Measurements from ENCODE around the gene ZNF33A.

DNA sequence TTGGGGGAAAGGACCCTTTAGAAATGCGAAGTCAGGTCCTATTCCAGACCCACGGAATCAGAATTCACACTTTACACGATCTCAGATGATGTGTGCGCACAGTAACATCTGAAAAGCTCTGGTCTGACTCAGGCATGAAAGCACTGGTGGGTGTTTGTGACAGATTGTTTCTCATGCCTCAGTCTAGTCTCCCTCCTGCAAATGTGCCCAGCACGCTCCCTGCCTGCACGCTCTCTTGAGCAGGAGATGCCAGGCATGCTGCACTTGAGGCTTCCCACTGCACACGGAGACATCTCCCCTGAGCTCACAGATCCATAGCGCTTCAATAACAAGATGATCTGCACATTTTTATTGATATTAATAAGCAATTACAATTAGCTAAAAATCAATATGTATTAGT lies 60.0 kb downstream of the ZNF33A start:
- TF ChIP-seq POLR2AphosphoS5 (IDR thresholded peaks at IDR 0.05; ENCODE audit: low read depth) (no peak), GABPA (IDR thresholded peaks at IDR 0.05; ENCODE audit: low read depth) (no peak), SPI1 (IDR thresholded peaks at IDR 0.05; ENCODE audit: borderline replicate concordance, low read depth) (no peak)
- TF ChIP-seq, protein P1, sequence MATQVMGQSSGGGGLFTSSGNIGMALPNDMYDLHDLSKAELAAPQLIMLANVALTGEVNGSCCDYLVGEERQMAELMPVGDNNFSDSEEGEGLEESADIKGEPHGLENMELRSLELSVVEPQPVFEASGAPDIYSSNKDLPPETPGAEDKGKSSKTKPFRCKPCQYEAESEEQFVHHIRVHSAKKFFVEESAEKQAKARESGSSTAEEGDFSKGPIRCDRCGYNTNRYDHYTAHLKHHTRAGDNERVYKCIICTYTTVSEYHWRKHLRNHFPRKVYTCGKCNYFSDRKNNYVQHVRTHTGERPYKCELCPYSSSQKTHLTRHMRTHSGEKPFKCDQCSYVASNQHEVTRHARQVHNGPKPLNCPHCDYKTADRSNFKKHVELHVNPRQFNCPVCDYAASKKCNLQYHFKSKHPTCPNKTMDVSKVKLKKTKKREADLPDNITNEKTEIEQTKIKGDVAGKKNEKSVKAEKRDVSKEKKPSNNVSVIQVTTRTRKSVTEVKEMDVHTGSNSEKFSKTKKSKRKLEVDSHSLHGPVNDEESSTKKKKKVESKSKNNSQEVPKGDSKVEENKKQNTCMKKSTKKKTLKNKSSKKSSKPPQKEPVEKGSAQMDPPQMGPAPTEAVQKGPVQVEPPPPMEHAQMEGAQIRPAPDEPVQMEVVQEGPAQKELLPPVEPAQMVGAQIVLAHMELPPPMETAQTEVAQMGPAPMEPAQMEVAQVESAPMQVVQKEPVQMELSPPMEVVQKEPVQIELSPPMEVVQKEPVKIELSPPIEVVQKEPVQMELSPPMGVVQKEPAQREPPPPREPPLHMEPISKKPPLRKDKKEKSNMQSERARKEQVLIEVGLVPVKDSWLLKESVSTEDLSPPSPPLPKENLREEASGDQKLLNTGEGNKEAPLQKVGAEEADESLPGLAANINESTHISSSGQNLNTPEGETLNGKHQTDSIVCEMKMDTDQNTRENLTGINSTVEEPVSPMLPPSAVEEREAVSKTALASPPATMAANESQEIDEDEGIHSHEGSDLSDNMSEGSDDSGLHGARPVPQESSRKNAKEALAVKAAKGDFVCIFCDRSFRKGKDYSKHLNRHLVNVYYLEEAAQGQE (IDR thresholded peaks at IDR 0.05; ENCODE audit: insufficient replicate concordance, low read depth), result no peak
- TF ChIP-seq, protein P2, sequence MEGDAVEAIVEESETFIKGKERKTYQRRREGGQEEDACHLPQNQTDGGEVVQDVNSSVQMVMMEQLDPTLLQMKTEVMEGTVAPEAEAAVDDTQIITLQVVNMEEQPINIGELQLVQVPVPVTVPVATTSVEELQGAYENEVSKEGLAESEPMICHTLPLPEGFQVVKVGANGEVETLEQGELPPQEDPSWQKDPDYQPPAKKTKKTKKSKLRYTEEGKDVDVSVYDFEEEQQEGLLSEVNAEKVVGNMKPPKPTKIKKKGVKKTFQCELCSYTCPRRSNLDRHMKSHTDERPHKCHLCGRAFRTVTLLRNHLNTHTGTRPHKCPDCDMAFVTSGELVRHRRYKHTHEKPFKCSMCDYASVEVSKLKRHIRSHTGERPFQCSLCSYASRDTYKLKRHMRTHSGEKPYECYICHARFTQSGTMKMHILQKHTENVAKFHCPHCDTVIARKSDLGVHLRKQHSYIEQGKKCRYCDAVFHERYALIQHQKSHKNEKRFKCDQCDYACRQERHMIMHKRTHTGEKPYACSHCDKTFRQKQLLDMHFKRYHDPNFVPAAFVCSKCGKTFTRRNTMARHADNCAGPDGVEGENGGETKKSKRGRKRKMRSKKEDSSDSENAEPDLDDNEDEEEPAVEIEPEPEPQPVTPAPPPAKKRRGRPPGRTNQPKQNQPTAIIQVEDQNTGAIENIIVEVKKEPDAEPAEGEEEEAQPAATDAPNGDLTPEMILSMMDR (IDR thresholded peaks at IDR 0.05; ENCODE audit: insufficient read depth, low read length), result no peak
